ENCODE measurements around the gene ARL11.

The ARL11 gene

GRCh38 chr13:49681842-49682435, 53.6 kb downstream of the ARL11 start:
- Histone ChIP-seq H3K4me1 (peaks cover 17% of the 10 kb centered on the region), H3K9me3 (peaks cover 16% of the 10 kb centered on the region), H3K27me3 (no peaks in the 10 kb centered on the region), H3K4me3 (no peak overlapping the region), H3K4me2 (no peak overlapping the region), H3K27ac (no peak overlapping the region), H3K9ac (no peak overlapping the region), H4K20me1 (peaks cover 100% of the 10 kb centered on the region), H3K36me3 (peaks cover 74% of the 10 kb centered on the region)
- no peak for TF ChIP-seq Cebpa-rat (IDR thresholded peaks at IDR 0.05)

Data from BLaER1 (cell line).